ENCODE data around the gene HHLA2.

- TF ChIP-seq BACH1 (IDR thresholded peaks at IDR 0.05; ENCODE audit: low read length) = no peak
- no peak for TF ChIP-seq EP300 (IDR thresholded peaks at IDR 0.05; ENCODE audit: borderline replicate concordance in 1 of 2, low read depth in 2 of 2, low read length in 2 of 2)
- no peak for TF ChIP-seq CTCF (IDR thresholded peaks at IDR 0.05; ENCODE audit: control extremely low read depth in 1 of 3, insufficient read depth in 1 of 3, low read depth in 1 of 3, low read length in 3 of 3)
- TF ChIP-seq ASH2L (IDR thresholded peaks at IDR 0.05; ENCODE audit: low read length) = no peak
- no peak for TF ChIP-seq TAF7 (optimal IDR thresholded peaks at IDR 0.05; ENCODE audit: borderline replicate concordance, low read depth, low read length)
- no peak for TF ChIP-seq POLR2A (IDR thresholded peaks at IDR 0.05; ENCODE audit: control extremely low read depth in 1 of 2, low read depth in 2 of 2, low read length in 2 of 2)
- TF ChIP-seq EZH2 (IDR thresholded peaks at IDR 0.05; ENCODE audit: low read depth, low read length, severe bottlenecking) = no peak
Observed at GRCh38 chr3:108287146-108287545, 9.2 kb upstream of the HHLA2 start.
